Muscle layer of colon (tissue), 2 donors: ENCODE data around the gene TRPM2.

ENCODE experiments used
- H3K27ac ChIP-seq: one replicate; pipeline ENCODE4 v1.7.0; 2013; ENCODE audit warnings: low read depth, mild to moderate bottlenecking, low read length, moderate library complexity
- H3K27me3 ChIP-seq, 2 donors: one replicate each; pipeline ENCODE4 v1.7.0; 2013; ENCODE audit warnings: low read length in 2 of 2, mild to moderate bottlenecking in 2 of 2; ENCODE audit not compliant: insufficient read depth in 2 of 2, control insufficient read depth in 1 of 2
- H3K36me3 ChIP-seq: one replicate; pipeline ENCODE4 v1.7.0; 2013; ENCODE audit warnings: mild to moderate bottlenecking, low read length; ENCODE audit not compliant: insufficient read depth
- H3K4me1 ChIP-seq: one replicate; pipeline ENCODE4 v1.7.0; 2013; ENCODE audit warnings: mild to moderate bottlenecking, low read length; ENCODE audit not compliant: insufficient read depth
- H3K4me3 ChIP-seq, 2 donors: one replicate each; pipeline ENCODE4 v1.7.0; 2013; ENCODE audit warnings: low read length in 2 of 2, low read depth in 1 of 2, mild to moderate bottlenecking in 1 of 2, moderate library complexity in 1 of 2
- H3K9ac ChIP-seq: one replicate; pipeline ENCODE4 v1.7.0; 2013; ENCODE audit warnings: low read length
- H3K9me3 ChIP-seq: one replicate; pipeline ENCODE4 v1.7.0; 2013; ENCODE audit warnings: mild to moderate bottlenecking, low read length
- donor health status: abdominal sarcoma.
- donor health status: Adenocarcinoma of cecum.

TRPM2 gene

DNA sequence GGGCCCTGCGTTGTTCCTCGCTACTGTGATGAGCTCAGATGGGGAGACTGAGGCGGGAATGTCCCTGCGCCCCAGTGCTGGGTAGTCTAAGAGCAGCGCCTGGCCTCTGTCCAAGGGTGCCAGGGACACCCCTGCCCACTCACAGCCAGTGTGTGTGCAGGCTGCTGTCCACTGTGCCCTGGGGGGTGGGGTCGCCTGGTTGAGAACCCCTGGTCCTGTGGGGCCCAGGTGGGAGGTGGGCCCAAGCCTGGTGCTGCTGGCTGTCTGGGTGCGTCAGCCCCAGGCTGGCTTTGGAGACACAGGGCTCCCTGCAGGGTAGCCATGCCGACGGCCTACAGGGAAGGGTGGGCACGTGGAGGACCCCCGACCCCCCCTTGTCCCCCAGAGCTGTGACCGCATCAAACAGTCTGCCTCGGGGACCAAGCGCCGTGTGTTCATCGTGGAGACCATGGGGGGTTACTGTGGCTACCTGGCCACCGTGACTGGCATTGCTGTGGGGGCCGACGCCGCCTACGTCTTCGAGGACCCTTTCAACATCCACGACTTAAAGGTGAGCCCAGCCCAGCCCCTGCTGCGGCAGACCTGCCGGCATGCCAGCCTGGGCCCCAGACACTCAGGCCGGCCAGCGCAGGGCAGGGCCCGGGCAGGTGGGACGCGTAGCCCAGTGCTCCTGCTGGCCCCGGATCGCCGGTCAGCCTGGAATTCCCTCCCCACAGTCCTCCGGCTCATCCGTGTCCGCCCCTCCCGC lies 29.1 kb upstream of the TRPM2 start:
- H3K9me3 ChIP-seq = no peaks in the 10 kb centered on the region
- H3K9ac ChIP-seq = no peak overlapping the region
- no peaks in the 10 kb centered on the region for H3K4me1 ChIP-seq
- H3K27me3 ChIP-seq = no peaks in the 10 kb centered on the region
- no peak overlapping the region for H3K4me3 ChIP-seq
- H3K27ac ChIP-seq = no peak overlapping the region
- H3K36me3 ChIP-seq = peaks cover 18% of the 10 kb centered on the region

DNA sequence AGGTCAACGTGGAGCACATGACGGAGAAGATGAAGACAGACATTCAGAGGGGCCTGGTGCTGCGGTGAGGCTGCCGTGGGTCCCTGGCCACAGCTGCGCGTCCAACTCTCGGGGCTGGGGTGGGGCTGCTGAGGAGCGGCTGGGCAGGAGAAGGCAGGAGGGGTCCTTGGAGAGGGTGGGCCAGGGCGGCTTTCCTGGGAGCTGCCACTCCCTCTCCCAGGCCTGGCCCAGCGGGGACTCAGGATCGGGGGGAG lies 28.6 kb upstream of the TRPM2 start:
- H3K4me1 ChIP-seq = no peaks in the 10 kb centered on the region
- no peak overlapping the region for H3K4me3 ChIP-seq
- H3K9ac ChIP-seq = no peak overlapping the region
- H3K36me3 ChIP-seq = peaks cover 18% of the 10 kb centered on the region
- H3K27ac ChIP-seq = no peak overlapping the region
- no peaks in the 10 kb centered on the region for H3K9me3 ChIP-seq
- no peaks in the 10 kb centered on the region for H3K27me3 ChIP-seq

DNA sequence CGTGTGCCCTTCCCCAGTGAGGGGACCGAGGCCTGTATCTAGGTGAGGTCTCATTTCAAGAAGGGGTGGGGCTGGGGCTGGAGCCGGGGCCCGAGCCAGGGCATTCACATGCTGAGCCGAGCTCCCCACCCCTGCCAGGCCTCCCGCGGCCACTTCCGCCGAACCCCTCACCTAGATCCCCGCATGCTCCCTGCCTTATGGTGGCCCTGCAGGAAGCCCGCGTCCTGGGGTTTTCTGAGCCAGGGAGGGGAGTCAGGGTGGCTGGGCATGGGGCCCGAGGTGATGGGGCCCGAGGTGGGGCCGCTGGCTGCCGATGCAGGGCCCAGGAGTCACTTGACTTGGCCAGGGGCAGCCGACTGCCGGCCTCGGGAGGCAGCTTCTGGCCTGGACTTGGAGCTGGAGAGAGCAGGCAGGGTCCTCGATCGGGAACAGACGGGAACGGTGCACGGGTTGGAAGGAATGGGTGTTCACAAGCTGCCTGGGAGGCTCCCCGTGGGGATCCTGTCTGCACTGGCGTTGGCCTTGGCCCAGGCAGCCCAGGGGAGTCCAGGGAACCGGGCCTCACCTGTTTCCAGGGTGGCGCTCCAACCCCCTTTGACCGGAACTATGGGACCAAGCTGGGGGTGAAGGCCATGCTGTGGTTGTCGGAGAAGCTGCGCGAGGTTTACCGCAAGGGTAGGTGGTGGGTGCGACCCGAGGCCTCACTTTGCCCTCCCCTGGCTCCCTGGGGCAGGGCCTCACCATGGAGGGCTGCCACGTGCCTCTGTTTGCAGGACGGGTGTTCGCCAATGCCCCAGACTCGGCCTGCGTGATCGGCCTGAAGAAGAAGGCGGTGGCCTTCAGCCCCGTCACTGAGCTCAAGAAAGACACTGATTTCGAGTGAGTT lies 27.8 kb upstream of the TRPM2 start:
- Histone ChIP-seq H3K9ac (no peak overlapping the region), H3K9me3 (no peaks in the 10 kb centered on the region), H3K27ac (no peak overlapping the region), H3K36me3 (peaks cover 18% of the 10 kb centered on the region), H3K4me1 (no peaks in the 10 kb centered on the region), H3K4me3 (no peak overlapping the region), H3K27me3 (no peaks in the 10 kb centered on the region)

DNA sequence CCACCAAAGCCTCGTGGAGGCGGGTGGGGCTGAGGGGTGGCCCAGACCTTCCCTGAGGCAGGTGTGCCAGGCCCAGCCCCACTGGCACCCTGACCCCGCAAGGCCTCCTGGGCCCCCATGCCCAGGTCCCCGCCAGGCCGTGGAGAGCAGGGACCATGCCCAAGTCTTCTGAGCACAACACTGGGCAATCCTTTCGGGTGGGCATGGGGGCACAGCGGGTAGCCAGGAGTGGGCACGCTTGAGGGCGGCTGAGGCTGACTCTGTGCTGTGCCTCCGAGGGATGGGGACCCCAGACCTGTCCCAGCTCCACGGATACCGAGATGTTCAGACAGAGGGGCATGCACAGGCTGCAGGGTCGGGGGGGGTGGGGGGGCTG lies 27.2 kb upstream of the TRPM2 start:
- no peak overlapping the region for H3K27ac ChIP-seq
- H3K9me3 ChIP-seq = no peaks in the 10 kb centered on the region
- H3K36me3 ChIP-seq = peaks cover 18% of the 10 kb centered on the region
- H3K9ac ChIP-seq = no peak overlapping the region
- no peaks in the 10 kb centered on the region for H3K4me1 ChIP-seq
- H3K4me3 ChIP-seq = no peak overlapping the region
- H3K27me3 ChIP-seq = no peaks in the 10 kb centered on the region

DNA sequence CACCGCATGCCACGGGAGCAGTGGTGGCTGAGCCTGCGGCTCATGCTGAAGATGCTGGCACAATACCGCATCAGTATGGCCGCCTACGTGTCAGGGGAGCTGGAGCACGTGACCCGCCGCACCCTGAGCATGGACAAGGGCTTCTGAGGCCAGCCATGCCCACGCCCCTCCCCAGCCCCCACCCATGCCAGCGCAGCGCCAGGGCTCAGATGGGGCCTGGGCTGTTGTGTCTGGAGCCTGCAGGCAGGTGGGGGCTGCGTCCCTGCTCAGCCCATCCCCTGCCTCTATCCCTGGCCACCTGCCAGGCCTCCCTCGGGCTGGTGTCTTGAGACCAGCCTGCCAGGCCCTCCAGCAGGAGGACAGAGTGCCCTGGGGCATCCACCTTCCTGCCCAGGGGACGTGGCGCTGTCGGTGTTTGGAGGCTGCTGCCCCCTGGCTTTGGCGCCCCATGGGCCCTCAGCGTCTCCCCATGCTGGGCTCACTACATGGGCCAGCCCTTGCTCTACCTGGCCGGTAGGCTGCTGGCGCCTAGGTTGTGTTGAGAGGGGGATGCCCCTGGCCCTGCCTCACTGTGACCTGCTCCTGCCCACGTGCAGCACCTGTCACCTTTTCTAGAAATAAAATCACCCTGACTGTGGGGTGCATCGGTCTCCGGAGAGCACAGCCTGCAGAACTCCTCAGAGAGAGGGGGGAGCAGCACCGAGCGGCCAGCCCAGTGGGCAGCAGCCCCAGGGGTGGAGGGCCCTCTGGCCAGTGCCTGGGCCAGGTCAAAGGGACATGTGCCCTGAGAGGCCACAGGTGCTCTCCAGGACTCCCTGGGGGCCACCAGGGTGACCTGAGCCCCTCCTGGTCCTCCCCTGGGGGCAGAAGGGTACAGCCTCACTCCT lies 26.5 kb upstream of the TRPM2 start:
- no peaks in the 10 kb centered on the region for H3K9me3 ChIP-seq
- H3K4me3 ChIP-seq = no peak overlapping the region
- peaks cover 22% of the 10 kb centered on the region for H3K36me3 ChIP-seq
- no peaks in the 10 kb centered on the region for H3K4me1 ChIP-seq
- H3K27me3 ChIP-seq = no peaks in the 10 kb centered on the region
- H3K27ac ChIP-seq = no peak overlapping the region
- H3K9ac ChIP-seq = no peak overlapping the region

DNA sequence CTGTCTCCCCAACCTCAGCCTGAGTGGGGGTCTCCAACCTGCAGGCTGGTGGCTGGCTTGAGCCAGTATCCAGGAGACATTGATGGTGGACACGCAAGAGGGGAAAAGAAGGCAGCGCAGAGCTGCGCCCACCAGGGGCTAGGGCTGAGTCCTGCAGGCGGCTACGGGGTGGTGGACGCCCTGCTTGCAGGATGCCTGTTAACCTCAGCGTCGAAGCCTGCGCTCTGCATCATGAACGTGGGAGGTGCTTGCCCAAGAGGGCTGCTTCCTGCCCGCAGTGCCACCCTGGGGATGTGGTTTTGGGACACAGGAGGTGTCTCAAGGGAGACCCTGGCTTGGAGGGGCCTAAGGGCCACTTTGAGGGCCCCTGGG lies 25.8 kb upstream of the TRPM2 start:
- no peak overlapping the region for H3K4me3 ChIP-seq
- no peak overlapping the region for H3K27ac ChIP-seq
- H3K36me3 ChIP-seq = peaks cover 25% of the 10 kb centered on the region

DNA sequence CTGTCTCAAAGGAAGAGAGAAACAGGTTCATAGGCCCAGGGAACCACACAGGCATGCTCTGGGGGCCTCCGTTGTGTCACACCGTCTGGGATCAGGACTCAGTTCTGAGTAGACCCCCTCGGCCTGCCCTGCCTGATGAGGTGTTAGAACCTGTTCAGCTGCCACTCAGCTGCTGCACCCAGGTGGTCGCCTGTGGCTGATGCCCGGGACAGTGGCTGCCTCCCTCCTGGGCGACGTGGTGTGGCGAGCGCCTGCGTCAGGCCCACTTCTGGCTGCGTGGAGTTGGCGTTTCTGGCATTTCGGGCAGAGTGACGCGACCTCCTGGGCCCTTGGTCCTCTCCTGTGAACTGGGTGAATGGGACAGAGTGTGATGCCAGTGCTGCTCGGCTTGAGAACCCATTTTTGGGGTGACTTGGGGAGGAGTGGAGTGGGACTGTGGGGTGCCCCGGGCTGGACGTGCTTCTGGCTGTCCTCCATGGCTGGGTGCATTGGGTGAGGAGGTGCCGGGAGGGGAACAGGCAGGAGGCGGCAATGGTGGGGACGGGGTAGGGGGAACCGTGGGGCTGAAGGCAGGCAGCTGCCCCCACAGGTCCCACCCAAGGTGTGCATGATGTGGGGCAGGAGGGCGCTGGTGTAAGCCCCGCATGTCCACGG lies 25.1 kb upstream of the TRPM2 start:
- no peaks in the 10 kb centered on the region for H3K9me3 ChIP-seq
- no peak overlapping the region for H3K4me3 ChIP-seq
- H3K27ac ChIP-seq = no peak overlapping the region
- H3K36me3 ChIP-seq = peaks cover 19% of the 10 kb centered on the region
- H3K9ac ChIP-seq = no peak overlapping the region
- H3K27me3 ChIP-seq = no peaks in the 10 kb centered on the region
- no peaks in the 10 kb centered on the region for H3K4me1 ChIP-seq

More for the DNA sequence above, 25.8 kb upstream of the TRPM2 start:
- Histone ChIP-seq H3K9me3 (no peaks in the 10 kb centered on the region), H3K27me3 (no peaks in the 10 kb centered on the region), H3K4me1 (no peaks in the 10 kb centered on the region), H3K9ac (no peak overlapping the region)

DNA sequence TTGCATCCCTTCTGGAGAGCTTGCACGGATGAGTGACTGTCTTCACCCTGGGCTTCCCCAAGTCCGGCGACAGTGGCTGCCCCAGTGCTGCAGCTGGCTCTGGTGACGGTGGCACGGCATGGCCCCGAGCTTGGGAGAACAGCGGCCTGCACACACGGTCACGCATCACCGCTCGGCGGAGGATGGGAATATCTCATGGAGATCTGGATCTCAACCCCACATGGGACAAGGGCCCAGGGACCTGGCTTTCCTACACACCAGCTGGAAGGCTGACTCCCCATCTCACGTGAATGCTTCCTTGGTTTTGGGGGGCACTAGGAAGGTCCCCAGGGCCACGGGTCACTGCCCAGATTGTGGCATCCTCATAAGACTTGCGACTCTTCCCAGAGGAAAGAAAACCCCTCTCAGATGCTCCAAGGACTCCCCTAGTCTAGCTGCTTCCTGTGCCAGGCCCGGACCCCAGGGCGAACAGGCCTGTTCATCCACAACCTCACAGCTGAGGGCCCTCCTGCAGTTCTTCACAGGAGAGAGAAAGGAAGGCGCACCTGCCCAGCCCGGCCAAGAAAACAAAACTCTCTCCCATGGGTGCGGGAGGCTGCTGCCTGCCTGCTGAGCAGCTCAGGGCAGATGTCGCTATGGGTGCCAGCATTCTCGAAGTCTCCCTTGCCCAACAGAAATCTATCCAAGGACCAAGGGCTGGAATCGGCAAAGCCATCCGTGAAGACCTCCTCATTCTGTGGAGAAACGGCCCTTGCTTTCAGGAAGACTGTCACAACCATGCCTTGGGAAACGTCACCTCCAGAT lies 24.1 kb upstream of the TRPM2 start:
- no peak overlapping the region for H3K27ac ChIP-seq
- peaks cover 19% of the 10 kb centered on the region for H3K36me3 ChIP-seq
- no peak overlapping the region for H3K4me3 ChIP-seq
- H3K4me1 ChIP-seq = no peaks in the 10 kb centered on the region
- no peaks in the 10 kb centered on the region for H3K27me3 ChIP-seq
- H3K9ac ChIP-seq = no peak overlapping the region
- no peaks in the 10 kb centered on the region for H3K9me3 ChIP-seq

DNA sequence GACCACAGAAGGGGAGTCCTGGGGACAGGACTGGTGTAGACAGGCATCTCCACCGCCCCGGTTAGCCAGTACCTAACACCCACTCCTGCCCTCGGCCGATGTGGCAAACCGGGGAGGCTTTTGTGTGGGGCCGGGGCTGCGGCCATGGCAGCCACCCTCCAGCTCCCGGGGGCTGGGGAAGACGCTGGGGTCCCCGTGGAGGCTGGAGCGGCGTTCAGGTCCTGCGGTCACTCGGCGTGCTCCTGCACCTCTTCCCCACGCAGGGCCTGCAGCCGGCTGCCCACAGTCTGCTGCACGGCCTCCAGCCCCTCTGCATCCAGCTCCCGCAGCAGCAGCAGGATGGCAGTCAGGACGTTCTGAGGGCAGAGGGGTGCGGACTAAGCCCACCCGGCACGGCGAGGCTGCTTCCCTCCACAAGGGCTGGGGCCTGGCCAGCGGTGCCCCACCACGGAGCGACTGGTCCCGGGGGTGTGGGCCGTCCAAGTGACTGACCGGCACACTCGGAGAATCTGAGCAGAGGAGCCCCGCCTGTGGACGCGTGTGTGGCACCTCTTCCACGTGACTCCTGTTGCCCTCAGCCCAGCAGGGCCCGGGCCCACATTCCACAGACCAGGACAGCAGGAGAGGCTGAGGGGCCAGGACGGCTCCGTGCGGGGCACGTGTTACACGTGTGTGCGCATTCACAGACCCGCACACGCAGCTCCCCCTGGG lies 23.3 kb upstream of the TRPM2 start:
- H3K27ac ChIP-seq = no peak overlapping the region
- peaks cover 23% of the 10 kb centered on the region for H3K36me3 ChIP-seq

DNA sequence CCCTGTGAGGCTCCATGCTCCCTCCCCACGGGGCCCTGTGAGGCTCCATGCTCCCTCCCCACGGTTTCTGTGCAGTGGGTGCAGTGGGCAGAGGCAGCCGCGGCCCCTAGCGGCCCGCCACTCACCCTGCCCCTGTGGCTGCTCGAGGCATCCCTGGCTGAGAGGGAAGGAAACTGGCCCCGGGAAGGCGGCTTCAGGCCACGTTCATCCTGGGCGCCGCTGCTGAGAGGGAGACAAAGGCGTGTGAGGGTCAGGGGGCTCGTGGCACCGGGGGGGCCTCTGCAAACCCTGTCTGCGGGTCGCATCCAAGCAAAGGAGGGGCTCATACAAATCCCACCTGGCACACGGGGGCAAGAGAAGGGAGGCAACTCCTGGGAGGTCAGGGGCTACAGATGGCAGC lies 22.7 kb upstream of the TRPM2 start:
- no peak overlapping the region for H3K9ac ChIP-seq
- H3K27me3 ChIP-seq = no peaks in the 10 kb centered on the region
- no peak overlapping the region for H3K4me3 ChIP-seq
- no peaks in the 10 kb centered on the region for H3K4me1 ChIP-seq
- H3K27ac ChIP-seq = no peak overlapping the region
- peaks cover 21% of the 10 kb centered on the region for H3K36me3 ChIP-seq
- H3K9me3 ChIP-seq = no peaks in the 10 kb centered on the region

More for the DNA sequence above, 23.3 kb upstream of the TRPM2 start:
- H3K9ac ChIP-seq = no peak overlapping the region
- H3K4me3 ChIP-seq = no peak overlapping the region
- H3K9me3 ChIP-seq = no peaks in the 10 kb centered on the region
- no peaks in the 10 kb centered on the region for H3K27me3 ChIP-seq
- no peaks in the 10 kb centered on the region for H3K4me1 ChIP-seq
